Superior temporal gyrus (tissue), 1 donor: ENCODE results near the gene SLC35F2.
A peak's percentile ranks its signal among the peaks of the same experiment; 100 is the strongest.
"Not testable (repeated sequence)": the region's sequence is repeated elsewhere in the genome, so short reads cannot be mapped to it uniquely, and the experiment has no call there.

Source experiments
- DNase-seq: peaks from one replicate; pipeline ENCODE4 v3.0.0-alpha.2; 2016; ENCODE audit errors: extremely low spot score

Gene SLC35F2

DNA sequence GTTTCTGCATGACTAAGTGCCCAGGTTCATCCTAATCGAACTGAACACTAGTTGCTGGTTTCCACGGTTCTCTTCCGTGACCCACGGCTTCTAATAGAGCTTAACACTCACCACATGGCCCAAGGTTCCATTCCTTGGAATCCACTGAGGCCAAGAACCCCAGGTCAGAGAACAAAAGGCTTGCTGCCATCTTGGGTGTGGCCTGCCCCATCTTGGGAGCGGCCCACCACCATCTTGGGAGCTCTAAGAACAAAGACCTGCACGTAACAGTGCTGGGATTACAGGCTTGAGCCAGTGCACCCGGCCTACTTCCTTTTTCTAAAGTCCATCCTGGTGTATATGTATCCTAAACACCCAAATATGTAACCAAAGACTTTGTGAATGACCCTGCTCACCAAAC, 68.8 kb downstream of the SLC35F2 start:
- DNase-seq = no peak

- DNase-seq = no peak
These were observed 70.9 kb downstream of the SLC35F2 start for GRCh38 chr11:107787733-107788132.

DNA sequence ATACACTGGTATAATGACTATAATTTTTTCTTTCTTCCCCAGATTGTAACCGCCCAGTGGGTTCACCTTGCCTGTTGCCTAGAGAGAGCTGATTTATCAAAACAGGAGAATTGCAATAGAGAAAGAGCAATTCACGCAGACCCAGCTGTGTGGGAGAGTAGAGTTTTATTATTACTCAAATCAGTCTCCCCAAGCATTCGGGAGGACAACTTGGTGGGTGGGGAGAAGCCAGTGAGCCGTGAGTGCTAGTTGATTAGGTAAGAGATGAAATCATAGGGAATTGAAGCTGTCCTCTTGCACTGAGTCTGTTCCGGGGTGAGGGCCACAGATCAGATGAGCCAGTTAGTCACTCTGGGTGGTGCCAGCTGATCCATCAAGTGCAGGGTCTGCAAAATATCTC, 73.2 kb downstream of the SLC35F2 start:
- DNase-seq = no peak

- DNase-seq = no peak
These were observed 75.5 kb downstream of the SLC35F2 start for GRCh38 chr11:107783121-107783520.

DNA sequence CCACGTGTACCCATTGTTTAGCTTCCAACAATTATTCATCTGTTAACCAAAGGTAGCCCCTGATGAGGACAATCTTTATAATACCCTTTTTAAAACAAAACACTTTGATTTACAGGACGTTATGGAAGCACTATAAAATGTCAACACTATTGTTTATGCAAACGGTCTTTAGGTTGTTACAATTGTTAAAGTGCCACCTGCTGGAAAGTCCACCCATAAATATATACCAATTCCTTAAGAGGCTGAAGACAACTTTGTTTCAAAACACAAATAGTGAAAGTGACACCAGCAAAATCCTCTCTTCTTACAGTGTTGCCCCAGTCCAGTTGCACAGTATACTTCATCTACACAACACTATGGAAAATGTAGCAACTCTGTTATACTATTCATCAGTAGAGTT, 77.8 kb downstream of the SLC35F2 start:
- DNase-seq = no peak

GRCh38 chr11:107780136-107780535, 78.5 kb downstream of the SLC35F2 start:
- DNase-seq = no peak

DNA sequence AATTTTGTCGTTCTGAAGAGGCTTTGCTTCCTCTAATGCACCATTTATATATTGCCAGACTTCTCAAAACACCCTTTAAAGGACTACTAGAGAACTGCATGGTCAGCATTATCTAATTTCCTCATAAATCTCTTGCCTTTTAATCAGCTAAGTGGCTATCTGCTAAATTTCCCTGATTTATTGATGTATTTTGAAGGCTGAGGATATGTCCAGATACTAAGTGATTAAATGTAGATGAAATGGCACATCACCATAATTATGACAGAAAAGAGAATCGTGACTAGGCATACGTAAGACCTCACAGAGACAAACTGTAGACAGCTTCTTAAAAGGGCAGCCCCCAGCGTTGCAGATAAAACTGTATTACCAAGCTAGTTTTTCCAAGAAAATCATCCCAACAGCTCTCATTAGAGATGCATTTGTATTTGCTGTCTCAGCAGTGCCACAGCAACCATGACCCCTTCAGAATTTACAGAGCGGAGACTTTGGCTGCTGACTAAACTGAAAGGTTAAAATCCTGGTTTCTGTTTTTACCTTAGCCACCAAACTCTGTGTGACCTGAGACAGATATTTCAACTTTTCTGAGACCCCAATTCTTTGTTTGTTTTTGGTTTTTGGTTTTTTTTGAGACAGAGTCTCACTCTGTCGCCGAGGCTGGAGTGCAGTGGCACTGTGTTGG, 79.6 kb downstream of the SLC35F2 start:
- no peak for DNase-seq

- DNase-seq = no peak
These were observed 81.5 kb downstream of the SLC35F2 start for GRCh38 chr11:107777110-107777509.

GRCh38 chr11:107776062-107776461, 82.5 kb downstream of the SLC35F2 start:
- no peak for DNase-seq

DNA sequence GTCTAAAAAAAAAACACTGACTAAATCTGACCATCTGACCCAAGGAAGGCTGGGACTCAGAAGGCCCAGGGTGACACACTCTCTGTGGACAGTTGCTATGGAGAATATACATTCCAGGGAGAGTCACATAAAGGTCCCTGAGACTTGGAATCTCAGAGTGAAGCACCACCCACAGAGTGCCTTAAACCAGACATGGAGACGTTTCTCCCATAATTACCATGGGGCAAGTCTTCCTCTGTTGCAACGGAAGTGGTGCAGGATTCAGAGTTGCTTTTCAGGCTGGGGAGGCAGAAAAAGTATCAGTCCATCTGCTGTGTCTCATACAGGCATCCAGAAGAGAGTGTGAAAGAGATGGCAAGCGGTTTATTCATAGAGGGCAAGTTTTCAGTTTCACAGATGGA, 88.0 kb downstream of the SLC35F2 start:
- DNase-seq = no peak

- no peak for DNase-seq
These were observed 89.4 kb downstream of the SLC35F2 start for GRCh38 chr11:107769189-107769588.

DNA sequence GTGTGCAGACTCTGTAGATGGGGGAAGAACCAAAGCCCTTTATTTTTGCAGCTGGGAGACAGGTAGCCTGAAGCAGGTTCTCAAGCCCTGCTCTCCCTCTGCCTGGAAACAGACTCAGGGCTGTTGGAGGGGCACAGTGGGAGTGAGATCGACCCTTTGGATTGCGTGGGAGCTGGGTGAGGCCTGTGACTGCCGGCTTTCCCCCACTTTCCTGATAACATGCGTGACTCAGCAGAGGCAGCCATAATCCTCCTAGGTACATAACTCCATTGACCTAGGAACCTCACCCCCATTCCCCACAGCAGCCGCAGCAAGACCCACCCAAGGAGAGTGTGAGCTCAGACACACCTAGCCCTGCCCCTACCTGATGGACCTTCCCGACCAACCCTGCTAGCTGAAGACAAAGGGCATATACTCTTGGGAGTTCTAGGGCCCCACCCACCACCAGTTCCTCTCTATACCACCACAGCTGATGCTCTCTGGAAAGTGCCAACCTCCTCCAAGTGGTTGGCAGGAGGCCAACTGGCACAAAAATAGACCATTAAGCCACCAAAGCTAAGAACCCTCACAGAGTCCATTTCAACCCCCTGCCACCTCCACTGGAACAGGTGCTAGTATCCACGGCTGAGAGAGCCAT, 99.8 kb downstream of the SLC35F2 start:
- not testable (repeated sequence) for DNase-seq

DNA sequence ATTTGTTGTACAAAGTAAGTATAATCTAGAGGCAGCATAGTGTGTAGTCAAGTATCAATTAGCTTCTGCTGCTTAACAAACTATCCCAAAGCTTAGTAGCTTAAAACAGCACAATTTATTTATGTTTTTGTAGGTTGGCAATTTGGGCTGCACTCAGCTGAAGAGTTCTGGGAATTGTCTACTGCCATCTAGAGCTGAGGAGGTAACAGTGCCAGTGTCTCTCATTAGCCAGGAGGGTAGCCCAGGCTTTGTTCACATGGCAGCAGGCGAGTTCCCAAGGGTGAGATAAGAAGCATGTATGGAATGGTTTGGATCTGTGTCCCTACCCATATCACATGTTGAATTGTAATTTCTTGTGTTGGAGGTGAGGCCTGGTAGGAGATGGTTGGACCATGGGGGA, 100.9 kb downstream of the SLC35F2 start:
- DNase-seq = no peak

DNA sequence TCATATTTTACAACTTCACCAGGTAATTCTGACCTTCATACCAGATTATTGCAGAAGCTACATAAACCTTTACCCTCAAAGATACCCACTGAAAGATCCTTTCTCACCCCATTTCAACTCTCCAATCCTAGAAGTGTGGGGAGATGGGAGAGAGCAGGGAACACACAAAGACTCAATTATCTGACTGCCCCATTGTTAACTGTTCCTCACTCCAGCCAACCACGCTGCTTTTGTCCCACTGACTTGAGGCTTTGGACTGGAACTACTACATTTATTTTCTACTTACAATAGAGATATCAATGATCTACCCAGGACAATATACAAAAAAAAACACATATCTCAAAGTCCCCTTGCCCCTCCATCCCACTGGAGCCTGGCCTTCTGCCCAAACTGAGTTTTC, 102.0 kb downstream of the SLC35F2 start:
- peak; percentile 62 for DNase-seq

DNA sequence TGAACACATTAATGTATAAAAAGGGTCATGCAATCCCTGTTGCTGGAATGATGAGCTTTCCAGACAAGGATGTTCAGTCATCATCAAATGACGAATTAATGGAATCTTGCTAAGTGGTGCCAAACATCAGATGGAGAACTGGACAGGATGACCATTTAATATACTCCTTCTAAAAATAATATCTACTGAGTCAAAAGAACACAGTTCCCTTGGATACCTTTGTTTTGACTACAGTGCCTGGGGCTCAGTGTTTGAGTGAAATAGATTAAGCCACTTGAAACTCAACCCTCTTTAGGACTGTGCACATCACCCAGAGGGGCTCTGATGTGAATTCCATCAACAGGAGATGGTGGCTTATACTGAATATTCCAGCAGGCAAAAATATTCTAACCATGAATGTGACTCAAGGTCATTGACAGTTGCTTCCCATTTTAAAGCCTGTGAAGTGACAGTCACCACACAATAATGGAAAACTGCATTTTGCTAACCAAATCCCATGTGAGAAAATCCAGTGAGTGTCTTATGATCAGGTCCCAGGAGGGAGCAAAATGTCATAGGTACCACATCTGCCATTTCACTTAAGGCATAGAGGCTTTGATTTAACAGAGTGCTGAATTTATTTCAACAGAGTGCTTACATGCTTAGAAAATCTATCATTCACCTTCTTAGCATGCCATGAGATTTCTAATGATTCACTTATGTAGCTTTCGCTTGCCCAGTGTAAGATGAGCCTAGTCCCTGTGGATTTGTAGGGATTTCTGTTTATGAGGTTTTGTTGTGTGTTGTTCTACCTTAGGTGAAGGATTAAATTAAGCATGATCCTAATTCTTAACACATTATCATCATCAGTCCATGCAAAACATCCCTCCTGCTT, 105.4 kb downstream of the SLC35F2 start:
- no peak for DNase-seq

GRCh38 chr11:107752508-107752907, 106.1 kb downstream of the SLC35F2 start:
- DNase-seq = no peak

DNA sequence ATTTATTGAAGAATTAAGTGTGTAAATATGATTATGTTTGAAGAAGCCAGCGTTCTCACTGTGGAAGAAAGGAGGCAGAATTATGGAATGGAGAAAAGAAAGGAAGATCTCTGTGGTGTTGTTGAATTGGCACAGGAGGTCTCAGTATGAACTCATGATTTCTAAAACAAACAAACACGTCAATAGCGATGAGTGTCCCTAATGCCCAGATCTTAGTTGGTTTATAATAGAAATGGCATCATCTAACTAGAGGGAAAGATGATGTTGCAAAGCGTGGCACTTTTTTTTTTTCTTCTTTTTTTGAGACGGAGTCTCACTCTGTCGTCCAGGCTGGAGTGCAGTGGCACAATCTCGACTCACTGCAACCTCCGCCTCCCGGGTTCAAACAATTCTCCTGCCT, 107.5 kb downstream of the SLC35F2 start:
- DNase-seq = no peak

DNA sequence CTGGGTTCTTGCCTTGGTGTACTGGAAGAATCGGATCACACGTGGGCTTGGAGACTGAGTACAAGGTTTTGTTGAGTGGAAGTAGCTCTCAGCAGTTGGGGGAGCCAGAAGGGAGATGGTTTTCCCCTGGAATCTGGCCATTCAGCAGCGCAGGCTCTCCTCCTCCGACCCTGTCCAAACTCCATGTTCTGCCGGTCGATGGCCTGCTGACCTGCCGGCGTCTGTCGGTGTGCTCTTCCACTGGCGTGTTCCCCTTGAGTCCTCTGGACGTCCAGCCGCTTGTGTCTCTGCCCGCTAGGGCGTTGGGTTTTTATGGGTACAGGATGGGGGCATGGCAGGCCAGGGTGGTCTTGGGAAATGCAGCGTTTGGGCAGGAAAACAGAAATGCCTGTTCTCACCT, 108.3 kb downstream of the SLC35F2 start:
- DNase-seq = no peak

DNA sequence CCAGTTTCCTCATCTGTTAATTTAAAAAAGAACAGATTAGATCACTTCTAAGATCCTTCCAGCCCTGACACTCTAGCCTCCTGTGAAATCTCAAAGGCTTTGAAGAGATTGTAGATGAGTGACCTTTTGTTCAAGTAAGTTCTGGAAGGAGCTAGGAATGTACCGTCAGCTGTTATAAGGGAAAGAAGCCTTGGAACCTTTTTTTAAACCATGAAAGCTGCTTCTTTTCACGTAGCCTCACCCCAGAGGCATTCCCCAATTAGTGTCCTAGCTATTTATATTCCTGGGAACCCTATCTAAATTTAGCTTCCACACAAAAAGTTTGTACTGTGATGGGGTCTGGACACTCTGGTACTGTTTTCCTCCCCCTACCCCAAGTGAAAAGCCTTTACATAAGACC, 111.0 kb downstream of the SLC35F2 start:
- no peak for DNase-seq

DNA sequence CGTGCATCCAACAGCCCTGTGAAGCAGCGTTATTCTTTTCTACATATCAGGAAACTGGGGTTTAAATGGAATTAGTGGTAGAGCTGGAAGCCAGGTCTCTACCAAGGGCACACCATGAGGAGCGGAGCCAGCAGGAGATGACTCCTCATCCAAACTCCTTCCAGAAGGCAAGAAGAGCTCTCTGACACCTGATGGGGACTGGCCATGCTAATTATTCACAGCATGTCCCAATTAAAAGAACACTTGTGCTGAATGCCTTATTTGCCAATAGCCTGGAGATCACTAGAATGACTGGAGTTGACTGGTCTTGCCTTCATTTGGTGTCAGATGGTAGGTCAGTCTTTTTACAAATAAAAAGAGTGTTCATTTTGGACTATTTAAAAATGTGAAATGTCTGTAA, 113.9 kb downstream of the SLC35F2 start:
- no peak for DNase-seq

DNA sequence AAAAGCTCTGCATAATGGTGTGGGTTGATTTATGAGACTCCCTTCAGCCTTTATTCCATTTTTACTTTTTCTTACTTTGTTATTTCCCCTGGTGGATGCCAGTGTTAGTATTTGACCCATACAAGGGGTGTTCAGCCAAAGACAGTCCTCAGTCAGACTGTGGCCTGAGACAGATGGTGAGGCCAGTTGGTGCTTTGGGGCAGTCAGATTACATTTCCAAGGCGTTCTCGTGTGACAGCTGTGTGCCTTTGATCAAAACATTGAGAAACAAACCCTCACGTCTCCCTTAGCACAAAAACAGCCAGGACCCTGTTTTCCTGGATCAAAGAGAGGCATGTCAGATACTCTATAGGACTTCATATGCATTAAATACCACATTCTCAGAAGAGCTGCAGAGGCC, 115.4 kb downstream of the SLC35F2 start:
- no peak for DNase-seq

DNA sequence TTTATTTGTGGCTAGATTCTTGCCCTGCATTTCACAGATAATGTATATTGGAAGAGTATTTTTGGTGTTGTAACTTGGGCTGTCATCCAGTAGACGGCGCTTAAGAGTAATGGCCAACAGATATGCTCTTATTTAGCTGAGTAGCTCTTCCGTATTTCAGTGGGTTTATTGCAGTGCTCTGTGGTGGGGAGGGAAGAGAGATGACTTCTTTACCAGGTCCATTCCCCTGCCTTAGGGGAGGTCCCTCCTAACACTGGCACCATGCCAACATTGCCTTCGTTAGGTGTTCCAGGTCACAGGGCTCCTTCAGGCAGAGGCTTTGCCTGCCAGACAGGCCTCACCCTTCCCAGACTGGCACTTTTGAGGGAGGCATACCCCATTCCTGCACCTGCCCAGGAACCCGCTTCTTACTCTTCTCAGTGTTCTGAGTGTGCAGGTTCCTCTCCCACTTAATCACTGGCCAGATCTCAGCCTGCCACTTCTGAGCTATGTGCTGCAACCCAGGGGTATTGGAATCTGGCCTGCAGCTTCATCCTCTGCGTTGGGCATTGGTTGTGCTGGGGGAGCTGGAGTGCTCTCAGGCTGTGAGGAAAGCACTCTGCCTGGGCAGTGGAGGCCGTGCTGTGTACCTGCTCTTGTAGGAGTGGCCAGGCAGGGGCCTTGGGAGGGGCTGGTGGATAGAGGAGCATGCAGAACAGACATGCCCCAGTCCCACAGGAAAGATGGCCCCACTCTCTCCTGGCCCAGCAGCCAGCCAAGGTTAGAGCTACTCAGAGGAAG, 117.4 kb downstream of the SLC35F2 start:
- DNase-seq = no peak
